ENCODE measurements around the gene ZNF384.

ZNF384 gene

DNA sequence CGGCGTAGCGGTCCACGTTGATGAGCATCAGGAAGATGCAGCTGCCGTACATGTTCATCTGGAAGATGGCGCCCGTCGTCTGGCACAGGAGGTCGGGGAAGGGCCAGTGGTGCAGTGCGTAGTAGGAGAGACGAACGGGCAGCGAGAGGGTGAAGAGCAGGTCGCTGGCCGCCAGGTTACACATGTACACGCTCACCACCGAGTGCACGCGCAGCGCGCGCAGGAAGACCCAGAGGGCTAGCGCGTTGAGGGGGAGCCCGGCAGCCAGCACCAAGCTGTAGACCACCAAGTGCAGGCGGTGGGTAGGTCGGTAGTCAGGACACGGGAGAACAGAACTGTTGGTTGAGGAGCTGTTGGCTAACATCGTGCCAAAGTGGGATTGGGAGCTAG is 68.3 kb downstream of the ZNF384 start:
- no peak for DNase-seq (ENCODE audit: low read depth in 2 of 2)

DNA sequence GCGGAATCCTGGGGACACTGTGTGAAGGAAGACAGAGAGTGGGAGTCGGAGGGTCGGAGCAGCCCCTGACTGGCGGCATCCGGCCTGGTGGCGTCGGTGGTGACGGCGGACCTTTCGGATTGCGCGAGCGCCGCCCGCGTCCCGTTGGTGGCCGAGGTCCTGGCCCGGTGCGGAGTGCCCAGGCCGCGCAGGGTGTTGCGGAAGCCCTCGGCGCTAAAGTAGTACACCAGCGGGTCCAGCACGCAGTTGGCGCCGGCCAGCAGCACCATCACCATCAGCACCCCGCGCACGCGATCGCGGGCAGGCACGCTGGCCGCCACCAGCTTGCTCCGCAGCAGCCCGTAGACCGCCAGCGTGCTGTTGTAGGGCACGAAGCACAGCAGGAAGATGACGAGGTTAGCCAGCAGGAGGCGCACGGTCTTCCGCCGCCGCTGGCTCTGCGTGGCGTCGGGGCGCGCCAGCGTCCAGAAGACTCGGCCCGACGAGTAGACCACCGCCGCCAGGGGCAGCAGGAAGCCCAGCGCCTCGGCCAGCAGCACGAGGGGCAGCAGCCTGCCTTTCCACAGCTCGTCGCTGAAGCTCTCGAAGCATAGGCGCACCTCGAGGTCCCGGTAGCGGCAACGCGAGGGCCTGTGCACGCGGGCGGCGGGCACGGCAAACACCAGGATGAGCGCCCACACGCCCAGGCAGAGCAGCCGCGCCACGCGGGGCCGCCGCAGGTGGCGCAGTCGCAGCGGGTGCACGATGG is 68.9 kb downstream of the ZNF384 start:
- DNase-seq (ENCODE audit: low read depth in 2 of 2) = peak in 1 of 2 donors; percentile 54

- no peak for DNase-seq (ENCODE audit: low read depth in 2 of 2)
Measured at GRCh38 chr12:6618483-6619225, 70.5 kb downstream of the ZNF384 start.

Measured in stimulated activated CD4-positive, alpha-beta T cell treated with anti-CD3 and anti-CD28 coated beads, Interleukin-4, amount 100 ng/mL, for 48 hours (primary cell).